ENCODE measurements around the gene CRACR2B.

DNA sequence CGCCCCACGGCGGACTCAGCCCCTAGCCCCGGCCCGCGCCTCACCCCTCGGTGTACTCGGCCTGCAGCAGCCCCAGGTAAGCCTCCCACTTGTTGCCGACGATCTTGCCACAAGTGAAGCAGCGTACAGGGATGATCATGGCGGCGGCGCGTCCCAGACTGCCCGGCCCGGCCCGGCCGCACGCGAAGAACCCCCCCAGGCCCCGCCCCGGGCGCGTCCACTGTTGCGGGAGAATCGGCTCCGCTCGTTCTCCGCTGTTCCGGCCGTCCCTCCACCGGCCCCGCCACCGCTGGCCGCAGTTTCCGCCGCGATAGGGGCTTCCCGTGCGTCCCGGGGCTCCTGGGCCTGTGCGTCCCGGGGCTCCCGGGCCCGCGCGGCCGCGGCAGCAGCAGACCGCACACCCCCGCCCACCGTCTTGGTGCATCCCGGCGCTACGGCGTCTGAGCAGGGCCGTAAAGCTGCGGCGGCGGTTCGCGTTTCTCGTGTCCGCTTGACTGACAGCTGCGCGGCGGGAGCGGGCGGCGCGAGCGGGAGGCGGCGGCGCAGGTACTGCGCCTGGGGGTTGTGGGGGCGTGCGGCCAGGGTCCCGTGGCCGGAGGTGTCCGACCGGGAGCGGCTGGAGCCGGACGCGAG lies 14.8 kb downstream of the CRACR2B start, which contains the start of the genes POLR2L and TSPAN4:
- TF ChIP-seq, protein P1, sequence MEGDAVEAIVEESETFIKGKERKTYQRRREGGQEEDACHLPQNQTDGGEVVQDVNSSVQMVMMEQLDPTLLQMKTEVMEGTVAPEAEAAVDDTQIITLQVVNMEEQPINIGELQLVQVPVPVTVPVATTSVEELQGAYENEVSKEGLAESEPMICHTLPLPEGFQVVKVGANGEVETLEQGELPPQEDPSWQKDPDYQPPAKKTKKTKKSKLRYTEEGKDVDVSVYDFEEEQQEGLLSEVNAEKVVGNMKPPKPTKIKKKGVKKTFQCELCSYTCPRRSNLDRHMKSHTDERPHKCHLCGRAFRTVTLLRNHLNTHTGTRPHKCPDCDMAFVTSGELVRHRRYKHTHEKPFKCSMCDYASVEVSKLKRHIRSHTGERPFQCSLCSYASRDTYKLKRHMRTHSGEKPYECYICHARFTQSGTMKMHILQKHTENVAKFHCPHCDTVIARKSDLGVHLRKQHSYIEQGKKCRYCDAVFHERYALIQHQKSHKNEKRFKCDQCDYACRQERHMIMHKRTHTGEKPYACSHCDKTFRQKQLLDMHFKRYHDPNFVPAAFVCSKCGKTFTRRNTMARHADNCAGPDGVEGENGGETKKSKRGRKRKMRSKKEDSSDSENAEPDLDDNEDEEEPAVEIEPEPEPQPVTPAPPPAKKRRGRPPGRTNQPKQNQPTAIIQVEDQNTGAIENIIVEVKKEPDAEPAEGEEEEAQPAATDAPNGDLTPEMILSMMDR (IDR thresholded peaks at IDR 0.05; ENCODE audit: insufficient read depth, low read length, poor library complexity, severe bottlenecking), result no peak
- TF ChIP-seq EZH2phosphoT487 (conservative IDR thresholded peaks at IDR 0.05; ENCODE audit: low read length), result no peak
